NCI-H345 (cell line): ENCODE data around the gene BICRAL.
"Not testable (repeated sequence)": the region's sequence is repeated elsewhere in the genome, so short reads cannot be mapped to it uniquely, and the experiment has no call there.

Experiments
- DNase-seq: peaks from one replicate; lab custom pipeline; 2025; lab: John Stamatoyannopoulos, UW

The BICRAL gene

GRCh38 chr6:42781796-42782688 lies at the start of gene BICRAL:
BICRAL (plus strand) TSS chr6:42782052; CDS start chr6:42822023, 39,971 bp downstream.
- peak; percentile 69 for DNase-seq

- not testable (repeated sequence) for DNase-seq
These were observed 47.9 kb upstream of the BICRAL start for GRCh38 chr6:42733867-42734481.

- DNase-seq: no peak
These were observed 45.9 kb upstream of the BICRAL start for GRCh38 chr6:42735976-42736375.

- DNase-seq: no peak
These were observed 41.1 kb upstream of the BICRAL start for GRCh38 chr6:42740725-42741124.

- DNase-seq: peak; percentile 70
These were observed 39.5 kb upstream of the BICRAL start for GRCh38 chr6:42742116-42742894.

- no peak for DNase-seq
These were observed 37.4 kb upstream of the BICRAL start for GRCh38 chr6:42744351-42744893.

GRCh38 chr6:42745083-42745639 lies 36.7 kb upstream of the BICRAL start:
- peak; percentile 23 for DNase-seq

- peak; percentile 98 for DNase-seq
These were observed 36.0 kb upstream of the BICRAL start, which contains the start of gene TBCC for GRCh38 chr6:42745640-42746462. TBCC (minus strand) TSS chr6:42746103; CDS start chr6:42746073, 30 bp downstream.

GRCh38 chr6:42746463-42747391 lies 35.1 kb upstream of the BICRAL start:
- peak; percentile 88 for DNase-seq

- no peak for DNase-seq
These were observed 33.5 kb upstream of the BICRAL start for GRCh38 chr6:42748203-42748898.

GRCh38 chr6:42751055-42751454 lies 30.8 kb upstream of the BICRAL start:
- no peak for DNase-seq

GRCh38 chr6:42754759-42755158 lies 27.1 kb upstream of the BICRAL start:
- DNase-seq: no peak

GRCh38 chr6:42756722-42757121 lies 25.1 kb upstream of the BICRAL start:
- DNase-seq: no peak

- DNase-seq: no peak
These were observed 23.0 kb upstream of the BICRAL start for GRCh38 chr6:42758756-42759430.

GRCh38 chr6:42761287-42762067 lies 20.4 kb upstream of the BICRAL start:
- DNase-seq: no peak

- no peak for DNase-seq
These were observed 19.4 kb upstream of the BICRAL start for GRCh38 chr6:42762426-42762859.

- no peak for DNase-seq
These were observed 18.9 kb upstream of the BICRAL start for GRCh38 chr6:42762950-42763349.
